Neural crest cell (in vitro differentiated cells): ENCODE results near the gene WDR27. TPM values are rescaled to one million over a fixed set of nuclear protein-coding genes. Genes with fewer than 3 reads are reported as not detected.

Experiments
- DNase-seq: peaks from one replicate; pipeline ENCODE4 v3.0.0; 2021; ENCODE audit warnings: low read depth, mixed read lengths, low spot score
- H3K27ac Mint-ChIP-seq: one replicate; pipeline ENCODE4 v1.8.0; 2021; ENCODE audit warnings: mild to moderate bottlenecking, mixed read lengths; ENCODE audit not compliant: unreplicated experiment
- H3K27me3 Mint-ChIP-seq: 2 replicates; pipeline ENCODE4 v1.8.0; 2021; ENCODE audit warnings: low read depth, mild to moderate bottlenecking, mixed read lengths
- H3K36me3 Mint-ChIP-seq: 2 replicates; pipeline ENCODE4 v1.8.0; 2021; ENCODE audit warnings: low read depth, mild to moderate bottlenecking, mixed read lengths
- H3K4me1 Mint-ChIP-seq: 2 replicates; pipeline ENCODE4 v1.8.0; 2021; ENCODE audit warnings: mixed read lengths
- H3K4me3 Mint-ChIP-seq: one replicate; pipeline ENCODE4 v1.8.0; 2021; ENCODE audit warnings: mild to moderate bottlenecking, mixed read lengths
- H3K9me3 Mint-ChIP-seq: 2 replicates; pipeline ENCODE4 v1.8.0; 2021; ENCODE audit warnings: mixed read lengths
- CTCF ChIP-seq: fragments of 200-600 bp; sonication (generic); conservative IDR thresholded peaks from 2 replicates; pipeline ENCODE4 v1.5.0; 2021; ENCODE audit warnings: antibody characterized with exemption, mild to moderate bottlenecking
- total RNA-seq: library from RNA; stranded (reverse); gene quantifications from 2 replicates; pipeline ENCODE4 v1.2.1, GENCODE V29; 2021

The WDR27 gene
- total RNA-seq, 1 donor from 2014 or later, result 103 TPM

- no peak for TF ChIP-seq CTCF
- Mint-ChIP-seq H3K27ac (no peak overlapping the region), H3K9me3 (peaks cover 11% of the 10 kb centered on the region), H3K4me3 (no peak overlapping the region), H3K27me3 (no peaks in the 10 kb centered on the region), H3K4me1 (peaks cover 4% of the 10 kb centered on the region), H3K36me3 (peaks cover 17% of the 10 kb centered on the region)
- DNase-seq, result no peak
Observed at GRCh38 chr6:169499848-169500247, 202.0 kb downstream of the WDR27 start.

GRCh38 chr6:169498916-169499513 lies 202.8 kb downstream of the WDR27 start:
- no peak overlapping the region for H3K4me3 Mint-ChIP-seq
- peaks cover 11% of the 10 kb centered on the region for H3K9me3 Mint-ChIP-seq
- no peak for DNase-seq
- no peaks in the 10 kb centered on the region for H3K27me3 Mint-ChIP-seq
- H3K36me3 Mint-ChIP-seq, result peaks cover 17% of the 10 kb centered on the region
- H3K27ac Mint-ChIP-seq, result peak overlapping the region; percentile 8
- TF ChIP-seq CTCF, result no peak
- H3K4me1 Mint-ChIP-seq, result peaks cover 4% of the 10 kb centered on the region

DNA sequence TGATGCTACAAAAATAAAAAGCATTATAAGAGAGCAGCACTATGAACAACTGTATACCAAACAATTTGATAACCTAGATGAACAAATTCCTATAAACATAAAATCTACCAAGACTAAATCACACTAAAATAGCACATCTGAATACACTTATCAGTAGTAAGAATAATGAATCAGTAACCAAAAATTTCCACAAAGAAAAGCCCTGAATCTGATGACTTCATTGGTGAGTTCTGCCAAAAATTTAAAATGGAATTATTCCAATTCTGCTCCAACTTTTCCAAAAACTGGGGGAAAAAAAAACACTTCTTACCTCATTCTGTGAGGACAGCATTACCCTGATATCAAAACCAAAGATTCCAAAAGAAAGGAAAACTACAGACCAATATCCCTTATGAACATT lies 206.2 kb downstream of the WDR27 start:
- Mint-ChIP-seq H3K4me1 (peaks cover 4% of the 10 kb centered on the region), H3K9me3 (peaks cover 11% of the 10 kb centered on the region), H3K27ac (no peak overlapping the region), H3K27me3 (no peaks in the 10 kb centered on the region), H3K36me3 (peaks cover 12% of the 10 kb centered on the region), H3K4me3 (no peak overlapping the region)
- no peak for TF ChIP-seq CTCF
- no peak for DNase-seq

DNA sequence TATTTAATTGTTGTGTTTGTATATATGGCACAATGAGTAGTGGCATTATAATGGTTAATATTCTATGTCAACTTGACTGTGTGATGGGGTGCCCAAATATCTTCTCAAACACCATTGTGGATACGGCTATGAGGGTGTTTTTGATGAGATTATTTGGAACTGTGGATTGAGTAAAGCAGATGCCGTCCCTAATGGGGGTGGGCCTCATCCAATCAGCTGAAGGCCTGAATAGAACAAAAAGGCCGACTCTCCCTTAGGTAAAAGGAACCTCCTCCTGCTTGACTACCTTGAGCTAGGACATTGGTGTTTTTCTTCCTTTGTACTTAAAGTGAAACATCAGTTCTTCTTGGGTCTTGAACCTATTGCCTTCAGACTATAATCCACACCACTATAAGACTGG lies 207.8 kb downstream of the WDR27 start:
- Mint-ChIP-seq H3K27me3 (no peaks in the 10 kb centered on the region), H3K9me3 (peaks cover 11% of the 10 kb centered on the region)
- TF ChIP-seq CTCF, result no peak

GRCh38 chr6:169491482-169491881 lies 210.3 kb downstream of the WDR27 start:
- peaks cover 6% of the 10 kb centered on the region for H3K36me3 Mint-ChIP-seq
- no peaks in the 10 kb centered on the region for H3K27me3 Mint-ChIP-seq
- no peak overlapping the region for H3K4me3 Mint-ChIP-seq
- DNase-seq, result no peak
- peaks cover 6% of the 10 kb centered on the region for H3K9me3 Mint-ChIP-seq
- H3K27ac Mint-ChIP-seq, result no peak overlapping the region
- H3K4me1 Mint-ChIP-seq, result peaks cover 10% of the 10 kb centered on the region
- TF ChIP-seq CTCF, result no peak

More for the DNA sequence above, 207.8 kb downstream of the WDR27 start:
- H3K27ac Mint-ChIP-seq, result no peak overlapping the region
- DNase-seq, result no peak
- no peak overlapping the region for H3K4me3 Mint-ChIP-seq
- peaks cover 7% of the 10 kb centered on the region for H3K4me1 Mint-ChIP-seq
- peaks cover 12% of the 10 kb centered on the region for H3K36me3 Mint-ChIP-seq

GRCh38 chr6:169490830-169491229 lies 211.0 kb downstream of the WDR27 start:
- no peaks in the 10 kb centered on the region for H3K27me3 Mint-ChIP-seq
- TF ChIP-seq CTCF, result no peak
- no peak overlapping the region for H3K4me3 Mint-ChIP-seq
- H3K36me3 Mint-ChIP-seq, result peaks cover 3% of the 10 kb centered on the region
- DNase-seq, result no peak
- H3K27ac Mint-ChIP-seq, result no peak overlapping the region
- H3K9me3 Mint-ChIP-seq, result peaks cover 3% of the 10 kb centered on the region
- H3K4me1 Mint-ChIP-seq, result peaks cover 10% of the 10 kb centered on the region
